Activated CD8-positive, alpha-beta memory T cell treated with anti-CD3 and anti-CD28 coated beads, Interleukin-2, amount 50 U/mL, for 48 hours (primary cell): Measurements from ENCODE around the gene NUP98.

Experiments
- DNase-seq: peaks from one replicate; pipeline ENCODE4 v3.0.0-alpha.2; 2020

NUP98 gene

GRCh38 chr11:3723014-3723708 is 74.2 kb downstream of the NUP98 start:
- DNase-seq = no peak

DNA sequence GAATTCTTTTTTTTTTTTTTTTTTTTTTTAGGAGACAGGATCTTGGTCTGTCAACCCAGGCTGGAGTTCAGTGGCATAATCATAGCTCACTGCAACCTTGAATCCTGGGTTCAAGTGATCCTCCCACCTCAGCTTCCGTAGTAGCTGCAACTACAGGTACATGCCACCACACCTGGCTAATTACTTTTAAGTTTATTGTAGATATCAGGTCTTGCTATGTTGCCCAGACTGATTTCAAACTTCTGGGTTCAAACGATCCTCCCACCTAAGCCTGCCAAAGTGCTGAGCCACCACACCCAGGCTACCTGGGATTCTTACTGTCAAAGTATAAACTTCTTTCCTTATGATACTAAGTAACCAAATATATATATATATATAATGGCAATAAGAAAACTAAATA is 75.3 kb downstream of the NUP98 start:
- DNase-seq = no peak

GRCh38 chr11:3720997-3721396 is 76.4 kb downstream of the NUP98 start:
- DNase-seq = no peak

DNA sequence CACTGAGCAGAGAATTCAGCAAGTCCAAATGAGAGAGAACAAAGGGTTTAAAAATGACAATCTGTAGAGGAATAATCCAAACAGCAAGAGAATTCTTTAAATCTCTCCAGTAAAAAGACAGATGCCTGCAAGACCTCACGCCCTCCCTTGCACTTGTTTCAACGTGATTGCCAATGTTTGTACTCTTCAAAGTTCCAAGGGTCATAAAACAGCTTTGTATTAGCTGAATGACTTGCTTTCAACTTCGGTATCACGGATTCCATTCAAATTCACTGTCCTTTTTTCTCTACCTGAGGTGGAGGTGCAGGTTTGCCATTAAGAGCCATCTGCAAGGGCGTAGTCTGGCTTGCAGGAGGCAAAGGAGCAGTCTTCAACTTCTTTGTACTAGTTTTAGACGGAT is 85.1 kb downstream of the NUP98 start:
- DNase-seq = no peak

GRCh38 chr11:3710485-3711259 is 86.7 kb downstream of the NUP98 start:
- DNase-seq = no peak

- no peak for DNase-seq
Measured at GRCh38 chr11:3709977-3710376, 87.4 kb downstream of the NUP98 start.

- no peak for DNase-seq
Measured at GRCh38 chr11:3707176-3707575, 90.2 kb downstream of the NUP98 start.

DNA sequence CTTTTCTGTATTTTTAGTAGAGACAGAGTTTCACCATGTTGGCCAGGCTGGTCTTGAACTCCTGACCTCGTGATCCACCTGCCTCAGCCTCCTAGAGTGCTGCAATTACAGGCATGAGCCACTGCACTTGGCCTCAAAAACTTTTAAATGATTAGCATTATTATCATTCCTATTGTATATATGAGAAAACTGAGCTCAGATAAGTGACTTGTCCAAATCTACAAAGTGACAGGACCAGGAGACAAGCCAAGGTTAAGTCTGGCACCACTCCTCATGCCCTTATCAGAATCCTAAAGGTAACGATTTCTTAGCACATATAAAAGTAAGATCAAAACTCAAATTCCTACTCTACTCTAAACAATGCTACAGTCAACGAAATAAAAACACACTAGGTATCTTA is 94.0 kb downstream of the NUP98 start:
- no peak for DNase-seq

GRCh38 chr11:3700910-3701309 is 96.4 kb downstream of the NUP98 start:
- no peak for DNase-seq

DNA sequence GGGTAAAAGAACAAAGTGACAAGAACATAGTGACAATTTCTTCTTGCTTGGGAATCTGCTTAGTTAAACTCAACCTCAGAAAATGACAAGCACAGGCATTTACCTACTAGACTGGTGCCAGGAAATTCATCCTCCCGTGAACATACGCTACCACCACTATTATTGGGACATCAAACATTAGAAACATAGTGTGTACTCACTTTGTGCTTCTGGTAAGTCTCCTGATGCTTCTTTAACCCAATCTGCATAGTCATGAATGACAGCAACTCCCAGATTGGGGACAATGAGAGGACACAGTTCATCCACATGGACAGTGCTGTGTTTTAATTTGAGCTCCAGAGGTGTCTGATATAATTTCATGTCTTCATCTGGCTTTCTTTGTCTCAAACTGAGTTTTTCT is 96.9 kb downstream of the NUP98 start:
- no peak for DNase-seq

DNA sequence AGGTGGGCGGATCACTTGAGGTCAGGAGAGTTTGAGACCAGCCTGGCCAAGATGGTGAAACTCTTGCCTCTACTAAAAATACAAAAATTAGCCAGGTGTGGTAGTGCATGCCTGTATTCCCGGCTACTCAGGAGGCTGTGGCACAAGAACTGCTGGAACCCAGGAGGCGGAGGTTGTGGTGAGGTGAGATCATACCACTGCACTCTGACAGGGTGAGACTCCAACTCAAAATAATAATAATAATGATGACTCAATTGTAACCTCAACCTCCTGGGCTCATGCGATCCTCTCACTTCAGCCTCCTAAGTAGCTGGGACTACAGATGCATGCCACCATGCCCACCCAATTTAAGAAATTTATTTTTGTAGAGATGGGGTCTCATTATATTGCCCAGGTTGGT is 110.6 kb downstream of the NUP98 start:
- no peak for DNase-seq

- DNase-seq = no peak
Measured at GRCh38 chr11:3685923-3686322, 111.4 kb downstream of the NUP98 start.

GRCh38 chr11:3684819-3685172 is 112.6 kb downstream of the NUP98 start:
- no peak for DNase-seq

- DNase-seq = no peak
Measured at GRCh38 chr11:3684129-3684818, 113.1 kb downstream of the NUP98 start.

- no peak for DNase-seq
Measured at GRCh38 chr11:3683039-3683438, 114.3 kb downstream of the NUP98 start.

DNA sequence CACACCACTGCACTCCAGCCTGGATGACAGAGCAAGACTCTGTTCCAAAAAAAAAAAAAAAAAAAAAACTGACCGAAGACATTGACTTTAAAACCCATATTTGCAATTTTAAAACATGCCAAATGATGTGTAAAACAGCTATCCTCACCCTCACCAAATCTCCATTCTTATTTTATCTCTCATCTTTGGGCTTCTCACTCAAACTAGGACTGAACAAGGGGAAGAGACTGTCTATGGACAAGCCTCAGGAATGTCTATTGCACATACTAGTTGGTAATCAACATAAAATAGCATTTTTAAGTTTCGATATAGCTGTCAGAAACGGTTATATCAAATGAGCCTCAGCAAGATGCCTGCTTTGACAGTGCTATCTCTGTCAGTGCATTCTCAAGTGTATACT is 118.3 kb downstream of the NUP98 start:
- DNase-seq = no peak

- no peak for DNase-seq
Measured at GRCh38 chr11:3675971-3676370, 121.4 kb downstream of the NUP98 start.

DNA sequence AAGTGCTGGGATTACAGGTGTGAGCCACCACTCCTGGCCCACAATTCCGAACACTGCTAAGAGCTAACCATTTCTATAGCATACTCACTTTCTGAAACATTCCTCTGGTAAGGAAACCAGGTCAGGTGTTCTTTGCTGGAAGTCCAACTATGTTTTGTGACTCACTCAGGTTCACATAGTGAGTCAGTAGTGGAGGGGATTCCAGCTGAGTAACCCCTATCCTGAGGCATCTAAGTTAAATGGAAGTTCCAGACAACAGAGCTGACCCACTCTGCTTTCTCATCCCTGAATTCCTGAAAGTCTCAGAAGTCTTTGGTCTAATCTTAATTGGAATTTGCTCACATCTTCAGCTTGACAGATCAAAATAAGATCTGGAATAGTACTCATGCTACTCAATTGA is 123.2 kb downstream of the NUP98 start:
- DNase-seq = no peak

DNA sequence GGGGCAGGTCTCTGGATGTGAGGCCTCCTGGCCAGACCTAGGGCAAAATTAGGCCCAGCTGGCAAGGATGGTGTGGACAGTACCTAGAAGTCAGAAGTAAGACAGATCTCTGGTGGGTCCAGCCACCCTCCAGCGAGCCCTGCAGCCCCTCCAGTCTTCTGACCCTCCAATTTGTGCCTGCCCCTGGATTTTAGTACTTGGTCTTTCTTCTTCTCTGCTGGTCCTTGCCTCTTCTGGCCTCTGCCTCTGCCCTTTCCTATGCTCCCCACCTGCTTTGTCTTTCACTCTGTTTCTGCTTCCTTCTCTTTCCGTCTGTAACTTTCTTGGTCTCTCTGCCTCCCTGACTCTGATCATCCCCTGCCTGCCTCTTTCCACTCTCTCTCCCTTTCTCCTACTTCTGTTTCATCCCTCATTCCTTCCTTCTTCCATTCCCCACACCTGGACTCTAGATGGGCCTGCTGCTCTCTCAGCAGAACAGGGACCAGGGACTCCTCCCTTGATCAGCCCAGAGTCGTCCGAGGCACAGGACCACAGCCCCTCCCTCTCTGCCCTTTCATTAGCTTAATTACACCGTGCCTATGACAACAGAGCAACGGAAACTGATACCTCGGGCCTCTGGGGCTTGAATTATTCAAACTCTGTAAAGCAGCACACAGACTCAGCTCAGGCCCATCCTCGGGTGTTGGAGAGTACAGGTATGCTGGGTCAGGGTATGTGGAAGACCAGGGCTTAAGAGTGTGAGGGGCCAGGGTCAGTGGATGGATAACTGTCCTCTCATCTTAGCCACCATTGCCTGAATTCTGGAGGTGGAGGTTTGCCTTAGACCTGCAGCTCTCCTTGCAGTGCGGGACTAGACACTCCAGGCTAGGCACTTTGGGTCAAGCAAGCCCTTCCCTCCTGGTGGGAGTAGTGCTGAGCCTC is 125.8 kb downstream of the NUP98 start, which contains the start of gene CHRNA10:
TSS of gene CHRNA10 (minus strand) at position 51 of the 921 bp plus-strand sequence. CDS start 72 bp downstream, outside the sequence.
- DNase-seq = no peak

DNA sequence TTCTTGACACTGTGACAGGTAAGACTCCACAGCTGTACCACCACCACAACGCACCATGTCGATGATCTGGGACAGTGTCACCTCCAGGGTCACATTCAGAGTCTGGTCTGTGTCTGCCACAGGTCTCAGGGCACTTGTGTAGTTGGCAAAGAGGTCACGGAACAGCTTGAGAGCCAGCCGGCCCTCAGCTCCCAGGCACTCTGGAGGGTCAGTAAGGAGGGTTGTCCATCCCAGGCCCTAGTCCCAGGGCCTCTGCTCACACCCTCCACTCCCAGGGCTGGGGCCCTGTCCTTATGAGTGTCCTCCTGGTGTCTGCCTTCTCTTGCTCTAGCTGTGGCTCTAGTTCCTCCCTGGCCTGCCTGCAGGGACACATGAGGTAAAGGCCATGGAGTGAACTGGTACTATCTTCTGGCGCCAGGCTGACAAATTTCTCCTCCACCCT is 127.6 kb downstream of the NUP98 start:
- no peak for DNase-seq

DNA sequence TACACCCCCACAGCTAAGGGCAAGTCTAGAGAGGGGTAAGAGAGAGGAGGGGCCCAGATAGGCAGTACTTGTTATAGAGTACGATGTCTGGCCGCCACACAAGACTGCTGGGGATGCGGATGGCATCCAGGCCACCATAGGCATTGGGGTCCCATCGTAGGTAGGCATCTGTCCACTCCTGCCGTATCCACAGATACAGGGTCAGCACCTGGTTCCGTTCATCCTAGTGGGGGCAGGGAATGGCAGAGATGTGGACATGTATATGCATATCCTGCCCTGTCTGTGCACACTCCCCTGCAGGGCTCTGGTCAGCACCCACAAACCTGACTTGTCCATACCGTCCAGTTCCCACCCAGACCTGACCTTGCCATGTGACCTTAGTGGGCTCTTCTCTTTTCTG is 128.2 kb downstream of the NUP98 start:
- DNase-seq = no peak

DNA sequence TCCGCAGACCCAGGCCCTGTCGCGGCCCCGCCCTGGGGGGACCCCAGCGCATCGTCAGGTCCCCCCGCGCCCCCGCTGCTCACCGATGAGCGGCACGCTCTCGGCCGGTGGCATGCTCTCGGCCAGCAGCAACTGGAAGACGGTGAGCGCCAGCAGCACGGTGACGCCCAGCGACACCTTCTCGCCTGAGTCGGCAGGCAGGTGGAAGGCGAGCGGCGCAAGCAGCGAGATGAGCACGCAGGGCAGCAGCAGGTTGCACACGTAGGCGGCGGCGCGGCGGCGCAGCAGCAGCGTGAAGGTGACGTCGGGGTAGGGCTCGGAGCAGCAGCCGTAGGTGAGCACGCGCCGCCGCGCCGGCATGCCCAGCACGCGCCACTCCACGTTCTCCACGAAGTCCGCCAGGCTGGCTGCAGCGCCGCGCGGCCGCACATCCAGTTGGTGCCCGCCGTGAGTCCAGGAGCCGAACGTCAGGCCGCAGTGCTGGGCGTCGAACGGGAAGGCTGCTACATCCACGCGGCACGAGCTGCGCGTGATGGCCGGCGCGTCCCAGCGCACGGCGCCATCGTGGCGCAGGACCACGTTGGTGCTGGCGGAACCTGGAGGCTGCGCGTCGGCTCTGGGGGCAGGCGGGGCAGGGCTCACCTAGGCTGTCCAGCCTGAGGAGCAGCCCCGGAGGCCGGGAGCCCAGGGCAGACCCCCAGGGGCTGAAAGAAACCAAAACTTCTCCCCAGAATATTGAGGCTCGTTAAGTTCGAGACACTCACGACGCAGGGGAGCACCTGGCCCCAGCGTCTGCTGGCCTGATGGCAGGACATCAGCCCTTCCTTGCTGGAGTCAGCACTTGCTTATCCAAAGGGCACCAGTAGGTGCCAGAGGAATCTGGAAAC is 130.0 kb downstream of the NUP98 start:
- DNase-seq = no peak
